ENCODE measurements around the gene DCTPP1. TPM values are rescaled to one million over a fixed set of nuclear protein-coding genes. Genes with fewer than 3 reads are reported as not detected.
A peak's percentile ranks its signal among the peaks of the same experiment; 100 is the strongest.

Gene DCTPP1
- total and polyA plus RNA-seq, 9 of the 15 experiments (the other 6 are each of a cell fraction or from before 2014, with no cell fraction given) = 45.0 to 132 (median 80.6) TPM

DNA sequence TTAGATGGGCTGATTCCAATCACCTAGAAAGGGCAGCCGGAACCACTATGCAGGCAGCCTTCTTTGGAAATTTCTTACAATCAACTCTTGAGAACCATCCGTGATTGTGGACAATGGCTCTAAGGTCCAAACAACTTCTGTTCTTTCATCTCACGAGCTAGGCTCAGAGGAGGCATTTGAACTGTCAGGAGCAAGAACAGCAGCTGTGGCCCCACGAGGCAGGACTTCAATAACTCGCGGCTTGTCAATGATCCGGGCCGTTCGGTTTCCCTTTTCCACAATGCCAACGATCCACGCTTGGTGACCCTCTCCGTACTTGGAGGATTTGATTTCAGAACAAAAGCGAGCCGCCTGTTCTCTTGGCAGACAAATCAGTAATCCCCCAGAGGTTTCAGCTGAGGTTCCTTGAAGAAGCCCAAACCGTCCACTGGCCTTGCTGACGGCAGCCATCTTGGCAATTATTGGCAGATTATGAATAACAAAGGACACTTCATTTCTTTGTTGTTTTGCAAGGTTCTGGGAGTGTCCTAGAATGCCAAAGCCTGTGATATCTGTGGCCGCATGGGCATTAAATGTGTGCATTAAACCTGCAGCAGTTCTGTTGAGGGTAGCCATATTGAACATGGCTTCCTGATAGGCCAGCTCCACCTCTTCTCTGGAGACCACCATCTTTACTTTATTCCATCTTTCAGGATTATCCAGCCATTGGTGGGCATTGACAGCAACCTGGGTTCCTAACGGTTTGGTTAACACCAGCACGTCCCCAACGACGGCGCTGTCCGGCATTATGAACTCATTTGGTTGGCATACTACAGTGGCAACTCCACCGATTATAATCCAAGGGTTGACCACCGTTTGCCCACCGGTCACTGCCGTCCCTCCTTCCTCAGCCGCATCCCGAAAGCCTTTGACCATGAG lies 14.7 kb upstream of the DCTPP1 start (continued):
- TF ChIP-seq, protein P1, sequence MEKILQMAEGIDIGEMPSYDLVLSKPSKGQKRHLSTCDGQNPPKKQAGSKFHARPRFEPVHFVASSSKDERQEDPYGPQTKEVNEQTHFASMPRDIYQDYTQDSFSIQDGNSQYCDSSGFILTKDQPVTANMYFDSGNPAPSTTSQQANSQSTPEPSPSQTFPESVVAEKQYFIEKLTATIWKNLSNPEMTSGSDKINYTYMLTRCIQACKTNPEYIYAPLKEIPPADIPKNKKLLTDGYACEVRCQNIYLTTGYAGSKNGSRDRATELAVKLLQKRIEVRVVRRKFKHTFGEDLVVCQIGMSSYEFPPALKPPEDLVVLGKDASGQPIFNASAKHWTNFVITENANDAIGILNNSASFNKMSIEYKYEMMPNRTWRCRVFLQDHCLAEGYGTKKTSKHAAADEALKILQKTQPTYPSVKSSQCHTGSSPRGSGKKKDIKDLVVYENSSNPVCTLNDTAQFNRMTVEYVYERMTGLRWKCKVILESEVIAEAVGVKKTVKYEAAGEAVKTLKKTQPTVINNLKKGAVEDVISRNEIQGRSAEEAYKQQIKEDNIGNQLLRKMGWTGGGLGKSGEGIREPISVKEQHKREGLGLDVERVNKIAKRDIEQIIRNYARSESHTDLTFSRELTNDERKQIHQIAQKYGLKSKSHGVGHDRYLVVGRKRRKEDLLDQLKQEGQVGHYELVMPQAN (IDR thresholded peaks at IDR 0.05; ENCODE audit: borderline replicate concordance) = 0 out of 2 replicates have a peak, but pooled peaks have one; percentile 34
- TF ChIP-seq ZFX (CRISPR knock-in tag; IDR thresholded peaks at IDR 0.05) = no peak
- TF ChIP-seq CREM (IDR thresholded peaks at IDR 0.05; ENCODE audit: low read depth) = no peak
- no peak for TF ChIP-seq NFE2 (IDR thresholded peaks at IDR 0.05; ENCODE audit: low read depth)
- no peak for TF ChIP-seq KHSRP (IDR thresholded peaks at IDR 0.05)
- no peak for TF ChIP-seq CBX8 (IDR thresholded peaks at IDR 0.05; ENCODE audit: borderline replicate concordance, extremely low read depth, low read depth, low read length, poor library complexity, severe bottlenecking)
- 0 out of 2 replicates have a peak, but pooled peaks have one; percentile 4 for TF ChIP-seq TEAD4 (IDR thresholded peaks at IDR 0.05; ENCODE audit: low read length)
- TF ChIP-seq TEAD4 (CRISPR knock-in tag; IDR thresholded peaks at IDR 0.05; ENCODE audit: borderline replicate concordance) = no peak
- TF ChIP-seq XRCC5 (IDR thresholded peaks at IDR 0.05; ENCODE audit: low read depth, low read length) = no peak
- no peak for TF ChIP-seq ZKSCAN1 (IDR thresholded peaks at IDR 0.05; ENCODE audit: low read depth, low read length)
- no peak for TF ChIP-seq GTF2E2 (tag; IDR thresholded peaks at IDR 0.05)
- TF ChIP-seq, protein P2, sequence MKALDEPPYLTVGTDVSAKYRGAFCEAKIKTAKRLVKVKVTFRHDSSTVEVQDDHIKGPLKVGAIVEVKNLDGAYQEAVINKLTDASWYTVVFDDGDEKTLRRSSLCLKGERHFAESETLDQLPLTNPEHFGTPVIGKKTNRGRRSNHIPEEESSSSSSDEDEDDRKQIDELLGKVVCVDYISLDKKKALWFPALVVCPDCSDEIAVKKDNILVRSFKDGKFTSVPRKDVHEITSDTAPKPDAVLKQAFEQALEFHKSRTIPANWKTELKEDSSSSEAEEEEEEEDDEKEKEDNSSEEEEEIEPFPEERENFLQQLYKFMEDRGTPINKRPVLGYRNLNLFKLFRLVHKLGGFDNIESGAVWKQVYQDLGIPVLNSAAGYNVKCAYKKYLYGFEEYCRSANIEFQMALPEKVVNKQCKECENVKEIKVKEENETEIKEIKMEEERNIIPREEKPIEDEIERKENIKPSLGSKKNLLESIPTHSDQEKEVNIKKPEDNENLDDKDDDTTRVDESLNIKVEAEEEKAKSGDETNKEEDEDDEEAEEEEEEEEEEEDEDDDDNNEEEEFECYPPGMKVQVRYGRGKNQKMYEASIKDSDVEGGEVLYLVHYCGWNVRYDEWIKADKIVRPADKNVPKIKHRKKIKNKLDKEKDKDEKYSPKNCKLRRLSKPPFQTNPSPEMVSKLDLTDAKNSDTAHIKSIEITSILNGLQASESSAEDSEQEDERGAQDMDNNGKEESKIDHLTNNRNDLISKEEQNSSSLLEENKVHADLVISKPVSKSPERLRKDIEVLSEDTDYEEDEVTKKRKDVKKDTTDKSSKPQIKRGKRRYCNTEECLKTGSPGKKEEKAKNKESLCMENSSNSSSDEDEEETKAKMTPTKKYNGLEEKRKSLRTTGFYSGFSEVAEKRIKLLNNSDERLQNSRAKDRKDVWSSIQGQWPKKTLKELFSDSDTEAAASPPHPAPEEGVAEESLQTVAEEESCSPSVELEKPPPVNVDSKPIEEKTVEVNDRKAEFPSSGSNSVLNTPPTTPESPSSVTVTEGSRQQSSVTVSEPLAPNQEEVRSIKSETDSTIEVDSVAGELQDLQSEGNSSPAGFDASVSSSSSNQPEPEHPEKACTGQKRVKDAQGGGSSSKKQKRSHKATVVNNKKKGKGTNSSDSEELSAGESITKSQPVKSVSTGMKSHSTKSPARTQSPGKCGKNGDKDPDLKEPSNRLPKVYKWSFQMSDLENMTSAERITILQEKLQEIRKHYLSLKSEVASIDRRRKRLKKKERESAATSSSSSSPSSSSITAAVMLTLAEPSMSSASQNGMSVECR (CRISPR knock-in tag; IDR thresholded peaks at IDR 0.05) = no peak; the same call in 1 of the 2 replicates
- TF ChIP-seq ZNF347 (CRISPR knock-in tag; IDR thresholded peaks at IDR 0.05; ENCODE audit: low read depth) = no peak
- TF ChIP-seq XRCC3 (IDR thresholded peaks at IDR 0.05) = no peak
- no peak for TF ChIP-seq CTCFL (IDR thresholded peaks at IDR 0.05; ENCODE audit: borderline replicate concordance, insufficient read depth, low read depth, low read length, poor library complexity, severe bottlenecking)
- no peak for TF ChIP-seq POU5F1 (IDR thresholded peaks at IDR 0.05; ENCODE audit: borderline replicate concordance, low read depth, low read length, partially characterized antibody)

Measured in K562 (cell line).